ENCODE measurements around the gene TALDO1.

TALDO1 gene

GRCh38 chr11:747158-748006, at the start of gene TALDO1:
TSS of gene TALDO1 (plus strand) at chr11:747464. CDS start at chr11:747482, 18 bp downstream.
- peak; percentile 54 for DNase-seq

DNA sequence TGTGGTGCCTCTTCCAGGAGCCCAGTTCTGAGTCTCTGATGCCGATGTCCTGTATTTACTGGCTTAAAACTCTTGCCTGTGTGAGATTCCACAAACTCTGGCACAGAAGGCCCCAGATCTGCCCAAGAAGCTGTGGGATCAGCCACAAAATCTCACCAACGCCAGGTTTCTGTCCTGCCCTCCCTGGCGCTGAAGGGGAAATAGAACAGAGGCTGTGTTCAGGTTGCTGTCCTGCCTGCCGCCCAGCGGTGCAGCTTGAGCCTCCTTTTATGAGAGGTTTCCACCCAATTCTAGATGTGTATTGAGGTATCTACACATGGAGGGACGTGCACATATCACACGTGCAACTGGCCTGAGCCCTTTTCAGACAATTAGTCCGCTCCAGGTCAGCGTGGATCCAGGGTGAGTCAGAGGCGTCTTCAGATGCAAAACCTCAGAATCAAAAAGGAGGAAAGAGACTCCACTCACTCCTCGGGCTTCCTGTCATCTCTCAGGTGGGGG, 49.4 kb upstream of the TALDO1 start:
- DNase-seq, result no peak

GRCh38 chr11:698493-699115, 48.7 kb upstream of the TALDO1 start:
- no peak for DNase-seq

DNA sequence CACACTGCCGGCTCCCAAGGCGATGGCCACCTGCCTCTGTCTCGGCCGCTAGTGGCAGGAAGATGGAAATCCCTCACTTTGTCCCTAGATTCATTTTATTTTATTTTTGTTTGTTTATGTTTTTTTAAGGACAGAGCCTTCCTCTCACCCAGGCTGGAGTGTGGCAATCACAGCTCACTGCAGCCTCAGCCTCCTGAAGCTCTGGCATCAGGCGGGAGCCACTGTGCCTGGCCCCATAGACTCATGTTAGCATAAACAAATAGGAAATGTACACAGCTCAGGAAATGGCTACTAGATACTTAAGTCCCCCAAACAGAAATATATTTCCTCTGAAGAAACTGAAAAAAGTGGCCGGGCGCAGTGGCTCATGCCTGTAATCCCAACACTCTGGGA, 48.2 kb upstream of the TALDO1 start:
- DNase-seq, result no peak

DNA sequence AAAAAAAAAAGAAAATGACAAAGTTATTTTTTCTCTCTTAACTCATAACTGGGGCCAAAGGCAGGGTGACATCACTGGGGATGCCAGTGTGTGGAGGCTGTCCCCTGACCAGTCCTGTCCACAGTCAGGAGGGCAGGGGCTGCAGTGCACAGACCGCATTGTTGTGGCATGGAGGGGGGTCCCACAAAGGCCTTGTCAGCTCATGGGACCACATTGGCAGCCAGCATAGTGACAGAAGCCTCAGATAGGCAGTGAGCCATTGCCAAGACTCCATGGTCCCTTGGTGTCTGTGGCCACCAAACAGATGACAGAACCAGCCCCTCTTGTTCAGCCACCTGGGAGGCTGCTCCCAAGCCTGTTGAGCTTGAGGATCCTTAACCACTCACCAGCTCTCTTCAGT, 47.5 kb upstream of the TALDO1 start:
- DNase-seq, result no peak

DNA sequence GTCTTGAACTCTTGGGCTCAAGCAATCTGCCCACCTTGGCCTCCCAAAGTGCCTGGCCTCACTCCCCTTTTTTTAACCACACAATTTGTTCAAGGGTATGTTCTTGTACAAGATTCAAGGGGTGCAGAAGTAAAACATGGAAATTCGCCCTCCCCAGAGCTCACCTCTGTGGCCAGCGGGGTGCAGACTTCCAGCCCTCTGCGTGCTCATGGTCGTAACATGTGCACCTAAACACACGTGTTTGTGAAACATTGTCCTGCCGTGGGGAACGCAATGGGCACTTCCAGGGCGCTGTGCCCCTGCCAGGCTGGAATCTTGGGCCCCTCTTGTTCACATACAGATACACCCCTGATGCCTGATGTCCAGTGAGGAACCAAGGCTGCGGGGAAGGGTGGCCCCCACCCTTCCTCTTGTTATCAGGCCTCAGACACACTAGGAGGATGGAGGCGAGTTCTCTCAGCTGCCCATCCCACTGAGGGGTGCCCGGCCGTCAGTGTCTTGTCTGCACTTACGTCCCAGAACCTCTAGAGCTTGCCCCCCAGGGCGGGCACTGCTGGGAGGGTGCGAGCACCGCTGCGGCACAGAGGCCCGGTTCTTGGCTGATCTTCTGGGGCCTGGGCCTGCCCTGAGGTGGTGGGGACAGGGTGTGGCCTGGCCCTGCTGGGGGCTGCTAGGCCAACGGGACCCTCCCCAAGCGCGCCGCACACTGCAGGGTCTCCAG, 45.4 kb upstream of the TALDO1 start:
- DNase-seq, result no peak

GRCh38 chr11:702462-703461, 44.5 kb upstream of the TALDO1 start:
- no peak for DNase-seq

DNA sequence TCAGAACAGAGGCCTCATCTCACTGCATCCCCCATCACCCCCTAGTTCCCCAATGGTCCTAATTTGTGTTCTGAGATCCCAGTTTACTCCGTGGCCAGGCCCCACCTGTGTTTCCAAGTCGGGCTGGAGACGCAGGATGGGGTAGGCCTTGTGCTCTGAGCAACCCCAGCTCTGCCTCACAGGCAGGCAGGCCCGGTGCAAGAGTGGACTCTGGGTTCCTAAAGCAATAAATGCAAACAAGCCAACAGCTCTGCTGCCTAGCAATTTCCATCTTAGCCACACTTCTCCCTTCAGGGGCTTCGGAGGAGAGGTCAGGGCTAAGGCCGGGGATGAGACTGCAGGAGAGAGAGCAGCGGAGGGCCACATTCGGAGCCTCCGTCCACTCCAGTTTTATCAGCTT, 43.8 kb upstream of the TALDO1 start:
- DNase-seq, result no peak

GRCh38 chr11:704228-704674, 43.0 kb upstream of the TALDO1 start:
- DNase-seq, result no peak

DNA sequence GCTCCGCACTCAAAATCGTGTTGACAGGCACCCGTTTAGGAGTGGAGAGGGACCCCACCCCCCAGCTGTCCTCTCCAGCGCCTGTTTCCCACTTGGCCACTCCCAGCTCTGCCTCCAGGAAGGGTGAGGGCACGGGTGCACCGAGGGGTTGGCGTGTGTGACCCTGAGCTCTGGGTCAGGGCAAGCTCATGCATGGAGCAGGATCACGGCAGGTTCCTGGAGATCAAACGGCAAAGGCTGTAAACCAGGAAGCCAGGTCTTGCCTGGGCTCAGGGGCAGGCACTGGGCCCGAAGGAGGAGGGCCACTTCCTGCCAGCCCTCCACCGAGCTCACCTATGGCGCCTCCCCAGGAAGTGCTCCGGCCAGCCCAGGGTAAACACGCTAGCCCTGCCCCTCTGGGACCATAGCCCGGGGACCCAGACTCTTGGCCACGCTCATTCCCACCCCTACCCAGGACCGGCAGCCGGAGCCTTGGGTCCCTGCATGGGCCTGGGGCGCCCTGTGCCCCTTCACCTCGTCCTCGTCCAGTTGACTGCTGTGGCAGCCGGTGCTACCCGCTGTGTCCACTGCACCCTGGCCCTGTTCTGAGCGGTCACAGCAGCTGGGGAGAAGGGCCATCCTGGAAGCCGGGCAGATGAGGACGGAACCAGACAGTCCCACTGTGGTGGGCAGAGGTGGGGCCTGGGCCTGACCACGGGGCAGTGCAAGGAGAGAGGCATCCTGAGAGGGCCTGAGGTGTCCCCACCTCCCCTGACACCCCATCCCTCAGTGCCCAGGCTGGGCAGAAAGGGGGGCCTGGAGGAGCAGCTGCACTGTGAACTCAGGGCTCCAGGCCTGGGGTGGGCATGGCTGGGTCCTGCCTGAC, 42.3 kb upstream of the TALDO1 start:
- no peak for DNase-seq

- no peak for DNase-seq
Observed at GRCh38 chr11:705646-706438, 41.4 kb upstream of the TALDO1 start, which contains the start of gene EPS8L2. TSS of gene EPS8L2 (plus strand) at chr11:706231. CDS start at chr11:709408, 3,177 bp downstream.

DNA sequence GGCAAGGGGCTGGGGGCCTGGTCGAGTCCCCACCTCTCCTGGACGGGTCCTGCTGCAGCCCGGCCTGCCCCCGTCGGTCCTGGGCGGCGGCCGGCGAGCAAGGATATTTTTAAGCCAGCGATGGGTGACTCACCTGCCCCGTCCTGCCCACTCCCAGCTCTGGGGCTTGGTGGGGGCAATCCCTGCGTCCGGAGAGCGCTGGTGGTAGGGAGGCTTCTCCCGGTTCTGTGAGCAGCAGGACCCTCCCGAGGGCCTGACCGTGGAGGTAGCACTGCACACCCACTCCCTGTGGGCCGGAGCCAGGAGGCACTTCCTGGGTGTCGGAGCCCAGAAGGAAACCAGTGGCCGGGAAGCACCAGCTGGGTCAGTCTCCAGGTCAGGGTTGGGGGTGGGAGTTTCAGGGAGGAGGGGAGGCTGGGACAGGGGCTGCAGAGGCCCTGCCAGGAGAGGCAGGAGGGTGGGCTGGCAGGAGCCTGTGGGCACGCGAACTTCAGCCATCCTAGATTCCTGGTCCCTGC, 40.8 kb upstream of the TALDO1 start:
- no peak for DNase-seq

DNA sequence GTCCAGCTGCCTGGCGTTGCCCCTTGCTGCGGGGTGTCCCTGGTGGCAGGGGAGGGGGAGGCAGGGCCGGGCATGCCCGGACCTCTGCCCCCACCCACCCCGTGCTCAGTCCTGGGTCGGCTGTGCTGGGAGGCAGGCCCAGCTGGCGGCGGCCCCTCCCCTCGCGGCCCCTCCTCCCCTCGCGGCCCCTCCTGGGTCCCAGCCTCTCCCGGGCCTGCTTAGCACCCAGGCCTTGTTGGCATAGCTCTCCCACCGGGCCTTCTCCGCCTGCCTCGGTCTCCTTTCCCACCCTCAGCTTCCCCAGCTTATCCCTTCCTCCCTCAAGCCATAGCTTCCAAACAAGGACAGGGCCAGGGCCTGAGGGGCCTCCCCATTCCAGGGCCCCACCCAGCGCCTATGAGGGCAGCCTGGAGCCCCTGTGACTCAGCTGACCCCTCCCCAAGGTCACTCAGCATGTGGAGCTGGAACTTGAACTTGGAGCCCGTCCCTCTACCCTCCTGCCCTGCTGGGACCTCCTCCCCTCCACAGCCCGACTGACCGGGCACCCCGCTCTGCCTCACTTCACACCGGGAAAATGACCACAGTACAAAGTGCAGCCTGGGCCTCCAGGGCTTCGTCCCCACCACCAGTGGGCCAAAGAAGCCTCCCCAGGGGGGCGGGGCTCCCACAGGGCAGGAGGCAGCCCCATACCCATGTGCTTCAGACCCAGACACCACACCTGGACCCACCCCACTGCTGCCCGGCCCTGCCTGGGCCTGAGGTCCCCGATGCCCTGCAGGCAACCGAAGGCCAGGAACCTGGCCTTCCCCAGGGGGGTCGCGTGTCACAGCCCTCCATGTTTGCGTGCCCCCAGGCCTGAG, 40.1 kb upstream of the TALDO1 start:
- no peak for DNase-seq

GRCh38 chr11:707817-708420, 39.3 kb upstream of the TALDO1 start:
- no peak for DNase-seq

GRCh38 chr11:708511-708910, 38.8 kb upstream of the TALDO1 start:
- no peak for DNase-seq

- DNase-seq, result no peak
Observed at GRCh38 chr11:709109-709997, 37.9 kb upstream of the TALDO1 start.

DNA sequence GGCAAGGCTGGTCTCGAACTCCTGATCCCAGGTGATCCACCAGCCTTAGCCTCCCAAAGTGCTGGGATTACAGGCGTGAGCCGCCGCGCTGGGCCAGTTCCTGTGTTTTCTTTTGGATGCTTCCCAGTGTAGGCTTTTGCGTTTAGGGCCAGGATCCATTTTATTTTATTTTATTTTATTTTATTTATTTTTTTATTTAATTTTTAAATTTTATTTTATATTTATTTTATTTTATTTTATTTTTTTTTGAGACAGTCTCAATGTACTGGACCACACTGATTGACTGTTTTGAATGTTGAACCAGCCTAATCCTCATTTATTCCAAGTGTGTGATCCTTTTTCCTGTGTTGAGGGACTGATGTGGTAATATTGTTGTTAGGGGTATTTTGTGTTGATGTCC, 32.8 kb upstream of the TALDO1 start:
- DNase-seq, result no peak
